Endothelial cell of umbilical vein (primary cell): ENCODE measurements around the gene C3. TPM values are rescaled to one million over a fixed set of nuclear protein-coding genes. Genes with fewer than 3 reads are reported as not detected.

ENCODE experiments used
- BruUV-seq: library from RNA; stranded (reverse); fragments of 400-500 nt; replicated peaks from 2 replicates; lab custom pipeline; 2021; lab: Mats Ljungman, UMichigan
- CTCF ChIA-PET: fragments of 300-600, 350-600 bp; sonication (Branson Sonifier 250); formaldehyde crosslinking; loops from one replicate; lab custom pipeline; 2021; ENCODE audit warnings: antibody characterized with exemption, inconsistent platforms; lab: Charles Lee
- POLR2A ChIA-PET: fragments of 300-600, 350-600 bp; sonication (Branson Sonifier 250); formaldehyde crosslinking; loops from one replicate; lab custom pipeline; 2021; ENCODE audit warnings: antibody characterized with exemption, inconsistent platforms; lab: Charles Lee
- DNase-seq: peaks from one replicate; pipeline ENCODE4 v3.0.0-alpha.2; 2011; ENCODE audit warnings: low read depth, low spot score
- FAIRE-seq: peaks from 2 replicates; lab custom pipeline; 2011; peaks lifted over from hg19 to GRCh38; lab: Jason Lieb, UNC
- H2AFZ ChIP-seq: 2 replicates; pipeline ENCODE4 v1.6.0; 2012; ENCODE audit warnings: low read depth, low read length, control low read depth, inconsistent platforms
- H3K27ac ChIP-seq: 2 replicates; pipeline ENCODE4 v1.5.1; 2011; ENCODE audit warnings: low read depth, mild to moderate bottlenecking, control low read depth, low read length, moderate library complexity; ENCODE audit not compliant: insufficient read depth
- H3K27me3 ChIP-seq, 2 experiments: 2 replicates each; pipeline versions ENCODE4 v1.6.0 to v1.6.1; 2011; ENCODE audit warnings: low read length in 2 of 2, mixed read lengths in 1 of 2; ENCODE audit not compliant: control insufficient read depth in 2 of 2, insufficient read depth in 2 of 2
- H3K36me3 ChIP-seq, 2 experiments: 2 replicates in 1 of 2; 3 replicates in 1 of 2; pipeline ENCODE4 v1.5.1; 2011; ENCODE audit warnings: low read length in 2 of 2, mild to moderate bottlenecking in 1 of 2, moderate library complexity in 1 of 2; ENCODE audit not compliant: control insufficient read depth in 2 of 2, insufficient read depth in 2 of 2; ENCODE audit errors: extremely low read depth in 1 of 2
- H3K4me1 ChIP-seq: 3 replicates; pipeline ENCODE4 v1.5.1; 2011; ENCODE audit warnings: mild to moderate bottlenecking, low read length; ENCODE audit not compliant: control insufficient read depth, insufficient read depth; ENCODE audit errors: extremely low read depth
- H3K4me2 ChIP-seq: 2 replicates; pipeline ENCODE4 v1.6.1; 2011; ENCODE audit warnings: low read length, control low read depth, mixed read lengths; ENCODE audit not compliant: insufficient read depth
- H3K4me3 ChIP-seq, 3 experiments: fragments of 200-600 bp in 1 of 3; sonication (generic), shearing (Covaris generic) in 1 of 3; replicated peaks in 1 of 3; 2 replicates each; pipeline ENCODE4 v1.5.1; 2011 to 2016; ENCODE audit warnings: control low read depth in 3 of 3, low read length in 3 of 3, mild to moderate bottlenecking in 2 of 3, inconsistent platforms in 1 of 3, low read depth in 1 of 3, moderate library complexity in 1 of 3; ENCODE audit not compliant: insufficient read depth in 1 of 3
- H3K79me2 ChIP-seq: 2 replicates; pipeline ENCODE4 v1.6.0; 2012; ENCODE audit warnings: low read length, inconsistent platforms; ENCODE audit not compliant: control insufficient read depth, insufficient read depth
- H3K9ac ChIP-seq: replicated peaks from 2 replicates; pipeline ENCODE3; 2011; ENCODE audit warnings: low read length, control low read depth; ENCODE audit not compliant: insufficient read depth; ENCODE audit errors: extremely low read depth
- H3K9me1 ChIP-seq: replicated peaks from 3 replicates; pipeline ENCODE4 v1.6.0; 2011; ENCODE audit warnings: mild to moderate bottlenecking, low read length; ENCODE audit not compliant: control insufficient read depth, insufficient read depth; ENCODE audit errors: extremely low read depth
- H3K9me3 ChIP-seq: replicated peaks from 2 replicates; pipeline ENCODE4 v1.5.1; 2012; ENCODE audit warnings: low read length, inconsistent platforms; ENCODE audit not compliant: control insufficient read depth, insufficient read depth
- H4K20me1 ChIP-seq: replicated peaks from 2 replicates; pipeline ENCODE3; 2011; ENCODE audit warnings: mild to moderate bottlenecking, low read length; ENCODE audit not compliant: control insufficient read depth, insufficient read depth; ENCODE audit errors: extremely low read depth
- EZH2 ChIP-seq: IDR thresholded peaks from 2 replicates; pipeline ENCODE4 v1.6.1; 2012; ENCODE audit warnings: borderline replicate concordance, low read depth, mild to moderate bottlenecking, moderate library complexity, low read length, inconsistent platforms; ENCODE audit not compliant: severe bottlenecking
- FOS ChIP-seq: IDR thresholded peaks from 2 replicates; pipeline ENCODE4 v1.6.1; 2011; ENCODE audit warnings: mild to moderate bottlenecking, low read length, moderate library complexity, borderline replicate concordance; ENCODE audit not compliant: insufficient read depth
- GATA2 ChIP-seq: IDR thresholded peaks from 2 replicates; pipeline ENCODE4 v1.7.0; 2011; ENCODE audit warnings: low read depth, mild to moderate bottlenecking, moderate library complexity, mixed read lengths, low read length; ENCODE audit not compliant: insufficient read length, insufficient read depth
- JUN ChIP-seq: IDR thresholded peaks from 2 replicates; pipeline ENCODE4 v1.6.1; 2011; ENCODE audit warnings: borderline replicate concordance, low read depth; ENCODE audit not compliant: insufficient read length, insufficient read depth
- MYC ChIP-seq: IDR thresholded peaks from one replicate; pipeline ENCODE4 v1.6.1; 2011; ENCODE audit warnings: mild to moderate bottlenecking, low read depth, low read length
- POLR2A ChIP-seq: IDR thresholded peaks from 2 replicates; pipeline ENCODE4 v1.6.1; 2012; ENCODE audit warnings: low read depth, mild to moderate bottlenecking, control low read depth, low read length
- POLR2AphosphoS5 ChIP-seq: IDR thresholded peaks from 2 replicates; pipeline ENCODE4 v1.6.1; 2012; ENCODE audit warnings: low read depth, mild to moderate bottlenecking, control low read depth, low read length, moderate library complexity; ENCODE audit not compliant: insufficient read depth
- dilution Hi-C: fragments of 300-500 bp; cut with MboI; formaldehyde crosslinking; loops from one replicate; pipeline ENCODE4 v1.15.0; 2019; ENCODE audit warnings: low sequenced_read_pairs; ENCODE audit not compliant: extremely low pct_ligation_motif_present
- intact Hi-C: fragments of 100-400 bp; cut with micrococcal nuclease; formaldehyde crosslinking; loops from one replicate; pipeline ENCODE4 v1.10.0; 2022
- polyA plus RNA-seq, 4 experiments: library from polyadenylated mRNA; depleted of rRNA in 3 of 4; stranded (reverse) in 3 of 4; unstranded in 1 of 4; fragments of >200 nt; gene quantifications; 2 replicates each; pipeline versions ENCODE4 v1.2.1 to v1.2.3, GENCODE V29; 2011 to 2012; ENCODE audit warnings: missing spikeins in 1 of 4
- total RNA-seq: library from RNA; stranded (reverse); gene quantifications from 2 replicates; pipeline ENCODE4 v1.2.3, GENCODE V29; 2021
- TF ChIP-seq, protein P1 (sequence below): IDR thresholded peaks from 2 replicates; pipeline ENCODE4 v1.6.1; 2011; ENCODE audit not compliant: insufficient read depth, insufficient read length
- TF ChIP-seq, protein P2 (sequence below), 2 donors: IDR thresholded peaks; 1 replicate in 1 of 2; 2 replicates in 1 of 2; pipeline ENCODE4 v1.5.1; 2011; ENCODE audit warnings: low read length in 2 of 2, mild to moderate bottlenecking in 2 of 2, moderate library complexity in 2 of 2, control low read depth in 1 of 2, inconsistent platforms in 1 of 2, low read depth in 1 of 2; ENCODE audit not compliant: insufficient read depth in 1 of 2; ENCODE audit errors: extremely low read depth in 1 of 2

C3 gene
- total and polyA plus RNA-seq, 2 donors (not counting 3 experiments of a cell fraction or from before 2014, with no cell fraction given), result 0.23 TPM; not detected in 1

DNA sequence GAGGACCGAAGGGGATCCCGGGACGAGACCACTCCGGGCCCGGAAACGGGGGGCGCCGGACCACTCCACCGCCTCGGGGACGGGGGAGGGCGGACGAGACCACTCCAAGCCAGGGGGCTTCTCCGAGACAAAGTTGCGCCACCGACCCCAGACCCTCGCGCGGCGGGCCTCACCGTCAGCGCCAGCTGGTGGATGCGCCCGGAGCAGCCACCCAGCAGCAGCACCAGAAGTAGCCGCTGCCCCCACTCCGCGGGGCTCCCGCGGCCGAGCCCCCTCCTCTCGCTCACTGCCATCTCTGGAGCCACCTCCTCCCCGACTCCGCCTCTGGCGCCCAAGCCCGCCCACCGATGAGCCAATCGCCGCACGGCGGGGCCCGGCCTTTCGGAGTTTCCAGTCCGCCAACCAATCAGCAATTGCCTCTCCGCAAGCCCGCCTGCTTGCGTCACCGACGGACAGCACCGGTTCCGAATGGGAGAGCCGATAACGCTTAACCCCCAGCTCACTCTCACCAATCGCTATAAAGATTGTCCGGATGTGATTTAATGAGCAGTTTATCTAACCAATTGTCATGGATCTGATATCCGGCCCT is 16.9 kb upstream of the C3 start, which contains the start of gene GPR108:
Gene GPR108, minus strand, starts transcription at position 297 of the 589 bp plus-strand sequence. Its CDS starts 4 bp downstream, at position 293.
- CTCF ChIA-PET, result interaction anchor here (0.7 to 6.2 kb wide), 6 partner anchors 32 to 221 kb away, joined by 3 to 179 read pairs (median 10); no protein-coding TSS in a partner anchor
- FAIRE-seq (peak; percentile 100), DNase-seq (peak; percentile 100)
- TF ChIP-seq, protein P1, sequence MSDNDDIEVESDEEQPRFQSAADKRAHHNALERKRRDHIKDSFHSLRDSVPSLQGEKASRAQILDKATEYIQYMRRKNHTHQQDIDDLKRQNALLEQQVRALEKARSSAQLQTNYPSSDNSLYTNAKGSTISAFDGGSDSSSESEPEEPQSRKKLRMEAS, result no peak
- TF ChIP-seq GATA2 (no peak), JUN (no peak), MYC (no peak), FOS (peak; percentile 10), EZH2 (no peak), POLR2AphosphoS5 (peak; percentile 81), POLR2A (peak; percentile 51)
- TF ChIP-seq, protein P2, sequence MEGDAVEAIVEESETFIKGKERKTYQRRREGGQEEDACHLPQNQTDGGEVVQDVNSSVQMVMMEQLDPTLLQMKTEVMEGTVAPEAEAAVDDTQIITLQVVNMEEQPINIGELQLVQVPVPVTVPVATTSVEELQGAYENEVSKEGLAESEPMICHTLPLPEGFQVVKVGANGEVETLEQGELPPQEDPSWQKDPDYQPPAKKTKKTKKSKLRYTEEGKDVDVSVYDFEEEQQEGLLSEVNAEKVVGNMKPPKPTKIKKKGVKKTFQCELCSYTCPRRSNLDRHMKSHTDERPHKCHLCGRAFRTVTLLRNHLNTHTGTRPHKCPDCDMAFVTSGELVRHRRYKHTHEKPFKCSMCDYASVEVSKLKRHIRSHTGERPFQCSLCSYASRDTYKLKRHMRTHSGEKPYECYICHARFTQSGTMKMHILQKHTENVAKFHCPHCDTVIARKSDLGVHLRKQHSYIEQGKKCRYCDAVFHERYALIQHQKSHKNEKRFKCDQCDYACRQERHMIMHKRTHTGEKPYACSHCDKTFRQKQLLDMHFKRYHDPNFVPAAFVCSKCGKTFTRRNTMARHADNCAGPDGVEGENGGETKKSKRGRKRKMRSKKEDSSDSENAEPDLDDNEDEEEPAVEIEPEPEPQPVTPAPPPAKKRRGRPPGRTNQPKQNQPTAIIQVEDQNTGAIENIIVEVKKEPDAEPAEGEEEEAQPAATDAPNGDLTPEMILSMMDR (IDR thresholded peaks at IDR 0.05; ENCODE audit: extremely low read depth in 1 of 2, insufficient read depth in 1 of 2, low read depth in 1 of 2, low read length in 2 of 2), result no peak
- H3K9ac ChIP-seq, result peak within 1 kb of the TSS; percentile 89
- dilution Hi-C loops, result no loop called here
- no peaks in the 10 kb centered on the region for H3K36me3 ChIP-seq
- intact Hi-C loops, result loop anchor here (5.0 to 10.0 kb wide), 5 partner anchors 63 to 365 kb away; partner anchors contain the start of genes ALKBH7, KHSRP, TNFSF14 and TNFSF9
- peak within 1 kb of the TSS; percentile 88 for H3K27ac ChIP-seq
- no peaks in the 10 kb centered on the region for H3K27me3 ChIP-seq
- peaks cover 46% of the 10 kb centered on the region for H3K4me1 ChIP-seq
- POLR2A ChIA-PET, result interaction anchor here (1.1 kb wide), 1 partner anchor 126 kb away, joined by 3 read pairs; no protein-coding TSS in a partner anchor
- H4K20me1 ChIP-seq, result no peaks in the 10 kb centered on the region
- peak within 1 kb of the TSS; percentile 94 for H3K4me2 ChIP-seq
- peaks cover 25% of the 10 kb centered on the region for H3K79me2 ChIP-seq
- H3K9me3 ChIP-seq, result no peaks in the 10 kb centered on the region
- peak within 1 kb of the TSS; percentile 82 for H2AFZ ChIP-seq
- no peaks in the 10 kb centered on the region for H3K9me1 ChIP-seq
- BruUV-seq, result no TSS peak
- H3K4me3 ChIP-seq, result peak within 1 kb of the TSS; percentile 49 to 99 (median 95)
